Measurements from ENCODE around the gene FN3KRP.

The FN3KRP gene

DNA sequence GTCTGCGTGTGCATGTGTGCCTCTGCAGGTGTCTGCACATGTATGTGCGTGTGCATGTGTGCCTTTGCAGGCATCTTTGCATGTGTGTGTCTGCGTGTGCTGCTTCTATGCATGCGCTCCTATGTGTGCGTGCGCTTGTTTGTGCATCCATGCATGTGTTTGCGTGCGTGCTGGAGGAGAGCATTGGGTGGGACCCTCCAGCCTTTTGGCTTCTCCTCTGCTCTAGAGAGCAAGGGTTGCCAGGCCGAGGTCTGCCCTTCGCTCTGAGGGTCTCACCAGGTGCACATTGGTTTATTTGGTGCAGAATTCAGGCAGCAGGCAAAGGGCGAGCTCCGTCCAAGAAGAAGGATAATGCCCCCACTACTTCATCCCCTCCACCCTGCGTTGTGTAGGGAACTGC, 17.0 kb upstream of the FN3KRP start:
- Histone ChIP-seq H3K36me3 (ENCODE audit: control insufficient read depth in 1 of 2, insufficient read depth in 2 of 2, low read length in 2 of 2) (peaks cover 0 to 3% of the 10 kb centered on the region in 2 donors), H3K27me3 (ENCODE audit: low read depth, low read length) (no peaks in the 10 kb centered on the region), H3K4me3 (ENCODE audit: low read depth in 1 of 2, low read length in 2 of 2) (peak overlapping the region; percentile 63 to 76), H3K9me3 (ENCODE audit: control insufficient read depth in 1 of 2, low read length in 2 of 2) (peaks cover 0 to 4% of the 10 kb centered on the region in 2 donors), H3K4me1 (ENCODE audit: control insufficient read depth in 1 of 2, insufficient read depth in 2 of 2, low read length in 2 of 2) (peaks cover 4 to 21% of the 10 kb centered on the region in 2 donors), H3K27ac (ENCODE audit: low read length) (no peak overlapping the region)

DNA sequence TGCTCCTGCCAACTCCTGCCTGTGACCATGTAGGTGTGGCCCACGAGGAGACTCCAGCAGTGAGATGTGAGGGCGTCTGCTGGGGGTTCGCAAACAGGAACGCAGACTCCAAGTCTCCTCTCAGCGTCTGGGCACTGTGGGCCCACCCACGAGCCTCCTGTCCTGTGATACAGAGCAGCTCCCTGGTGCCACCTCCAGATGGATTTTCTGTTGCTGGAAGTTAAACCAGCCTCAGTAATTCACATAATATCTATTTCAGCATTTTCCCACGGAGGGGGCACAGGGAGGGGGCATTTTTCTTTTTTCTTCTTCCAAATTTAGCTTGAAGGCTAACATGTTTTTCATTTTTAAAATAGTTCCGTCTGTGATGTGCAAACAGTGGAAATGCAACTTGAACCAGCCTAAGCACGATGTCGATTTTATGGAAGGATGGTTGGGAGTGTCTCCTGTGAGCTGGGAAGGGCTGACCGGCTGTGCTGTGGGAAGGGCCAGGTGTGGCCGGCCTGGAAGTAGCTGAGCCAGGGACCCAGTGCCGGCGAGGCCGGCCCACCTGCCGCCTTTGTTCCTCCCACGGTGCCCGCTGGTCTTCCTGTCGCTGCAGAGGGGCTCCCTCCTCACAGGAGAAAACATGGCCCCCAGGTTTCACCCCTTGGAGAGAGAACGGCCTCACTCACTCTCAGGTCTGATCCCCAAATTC, 14.1 kb upstream of the FN3KRP start:
- Histone ChIP-seq H3K4me1 (ENCODE audit: control insufficient read depth in 1 of 2, insufficient read depth in 2 of 2, low read length in 2 of 2) (peaks cover 4 to 13% of the 10 kb centered on the region in 2 donors), H3K9me3 (ENCODE audit: control insufficient read depth in 1 of 2, low read length in 2 of 2) (no peaks in the 10 kb centered on the region), H3K36me3 (ENCODE audit: control insufficient read depth in 1 of 2, insufficient read depth in 2 of 2, low read length in 2 of 2) (no peaks in the 10 kb centered on the region), H3K4me3 (ENCODE audit: low read depth in 1 of 2, low read length in 2 of 2) (no peak overlapping the region), H3K27me3 (ENCODE audit: low read depth, low read length) (no peaks in the 10 kb centered on the region), H3K27ac (ENCODE audit: low read length) (no peak overlapping the region)

DNA sequence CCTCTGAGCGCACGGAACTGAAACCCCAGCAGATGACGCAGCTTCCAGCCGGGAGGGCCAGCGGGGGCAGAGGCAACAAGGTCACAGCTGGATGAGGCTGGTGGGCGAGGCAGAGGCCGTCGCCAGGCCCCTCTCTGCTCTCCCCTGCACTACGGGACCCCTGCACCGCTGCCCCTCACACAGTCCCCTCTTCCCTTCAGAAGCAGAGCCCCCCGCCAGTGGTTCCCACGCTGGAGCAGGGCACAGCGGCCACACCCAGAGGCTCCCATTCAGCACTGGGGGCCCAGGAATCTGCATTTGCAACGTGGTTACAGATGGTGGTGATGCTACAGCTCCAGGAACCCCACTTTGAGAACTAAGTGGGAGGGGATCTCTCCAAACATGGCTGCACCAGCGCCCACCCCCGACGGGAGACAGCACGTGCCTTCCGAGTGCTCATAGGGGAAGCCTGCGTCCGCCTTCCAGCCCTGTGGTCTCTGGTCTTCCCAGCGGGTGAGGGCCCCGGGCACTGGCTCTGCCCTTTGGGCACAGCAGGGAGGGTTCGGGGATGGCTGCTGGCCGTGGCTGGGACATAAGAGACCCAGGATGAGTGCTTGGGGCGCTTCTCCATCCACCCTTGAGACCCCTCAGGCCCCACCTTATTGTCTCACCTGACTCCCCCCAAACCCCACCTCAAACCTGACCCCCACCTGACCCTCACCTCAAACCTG, 13.3 kb upstream of the FN3KRP start:
- no peak overlapping the region for H3K27ac ChIP-seq (ENCODE audit: low read length)
- H3K9me3 ChIP-seq (ENCODE audit: control insufficient read depth in 1 of 2, low read length in 2 of 2), result no peaks in the 10 kb centered on the region
- H3K27me3 ChIP-seq (ENCODE audit: low read depth, low read length), result no peaks in the 10 kb centered on the region
- H3K4me3 ChIP-seq (ENCODE audit: low read depth in 1 of 2, low read length in 2 of 2), result no peak overlapping the region
- peaks cover 4 to 8% of the 10 kb centered on the region in 2 donors for H3K4me1 ChIP-seq (ENCODE audit: control insufficient read depth in 1 of 2, insufficient read depth in 2 of 2, low read length in 2 of 2)
- no peaks in the 10 kb centered on the region for H3K36me3 ChIP-seq (ENCODE audit: control insufficient read depth in 1 of 2, insufficient read depth in 2 of 2, low read length in 2 of 2)

DNA sequence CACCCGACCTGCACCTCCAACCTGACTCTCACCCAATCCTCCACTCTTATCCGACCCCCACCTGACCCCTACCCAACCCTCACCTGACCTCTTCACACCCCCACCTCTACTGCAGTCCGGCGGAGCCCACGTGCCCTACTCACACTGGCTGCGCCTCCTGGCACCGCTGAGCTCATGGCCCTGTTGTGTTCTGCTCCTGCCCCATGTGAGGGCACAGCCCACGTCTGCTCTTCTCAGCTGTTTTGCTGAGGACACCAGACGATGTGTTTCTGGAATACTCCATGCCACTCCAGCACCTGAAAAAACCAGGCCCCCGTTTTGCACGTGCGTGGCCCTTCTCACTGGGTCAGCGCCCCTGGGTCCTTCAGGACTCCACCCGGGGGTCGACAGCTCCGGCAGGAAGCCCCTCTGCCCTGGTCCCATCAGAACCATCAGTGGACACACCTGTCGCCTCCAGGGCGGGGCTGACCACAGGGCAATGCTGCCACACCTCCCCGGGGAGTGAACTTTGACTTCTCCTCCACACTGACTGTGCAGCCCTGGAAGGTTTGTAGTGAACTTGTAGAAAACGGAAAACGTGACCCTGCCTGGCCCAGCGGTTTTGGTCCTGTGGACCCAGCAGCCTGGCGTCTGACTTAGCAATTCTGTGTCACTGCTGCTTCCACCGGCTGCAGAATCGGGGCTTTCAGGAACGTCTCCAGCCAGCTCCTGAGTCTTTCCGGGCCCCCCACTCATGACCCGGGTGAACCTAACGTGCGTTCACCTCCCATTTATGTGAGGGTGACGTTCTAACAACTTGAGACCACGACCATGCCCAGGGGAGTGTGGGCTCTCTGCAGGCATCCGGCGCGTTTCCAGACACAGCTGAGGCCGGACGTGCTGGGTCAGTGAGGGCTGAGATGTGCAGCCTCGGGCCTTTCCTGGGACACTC, 12.3 kb upstream of the FN3KRP start:
- H3K9me3 ChIP-seq (ENCODE audit: control insufficient read depth in 1 of 2, low read length in 2 of 2), result no peaks in the 10 kb centered on the region
- no peaks in the 10 kb centered on the region for H3K27me3 ChIP-seq (ENCODE audit: low read depth, low read length)
- no peaks in the 10 kb centered on the region for H3K36me3 ChIP-seq (ENCODE audit: control insufficient read depth in 1 of 2, insufficient read depth in 2 of 2, low read length in 2 of 2)
- H3K4me1 ChIP-seq (ENCODE audit: control insufficient read depth in 1 of 2, insufficient read depth in 2 of 2, low read length in 2 of 2), result peaks cover 4 to 5% of the 10 kb centered on the region in 2 donors
- no peak overlapping the region for H3K4me3 ChIP-seq (ENCODE audit: low read depth in 1 of 2, low read length in 2 of 2)
- H3K27ac ChIP-seq (ENCODE audit: low read length), result peak overlapping the region; percentile 51

DNA sequence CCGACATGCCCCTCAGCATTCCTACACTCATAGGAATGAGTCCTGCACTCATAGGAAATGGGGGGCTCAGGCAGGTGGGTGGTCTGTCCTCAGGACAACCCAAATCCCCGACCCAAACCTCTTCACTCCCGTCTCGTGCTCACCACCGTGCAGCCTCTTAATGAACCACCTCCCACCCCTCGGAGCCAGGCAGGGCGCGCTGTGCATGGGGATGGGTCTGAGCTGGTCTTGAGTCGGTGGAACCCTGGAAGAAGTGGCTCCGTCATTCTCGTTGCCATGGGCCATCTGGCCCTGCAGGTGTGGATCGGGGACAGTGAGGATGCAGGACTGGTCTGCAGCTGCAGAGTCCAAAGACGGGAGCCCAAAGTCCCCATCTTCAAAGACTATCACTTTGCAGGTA, 11.6 kb upstream of the FN3KRP start:
- no peaks in the 10 kb centered on the region for H3K9me3 ChIP-seq (ENCODE audit: control insufficient read depth in 1 of 2, low read length in 2 of 2)
- no peaks in the 10 kb centered on the region for H3K4me1 ChIP-seq (ENCODE audit: control insufficient read depth in 1 of 2, insufficient read depth in 2 of 2, low read length in 2 of 2)
- no peaks in the 10 kb centered on the region for H3K27me3 ChIP-seq (ENCODE audit: low read depth, low read length)
- no peaks in the 10 kb centered on the region for H3K36me3 ChIP-seq (ENCODE audit: control insufficient read depth in 1 of 2, insufficient read depth in 2 of 2, low read length in 2 of 2)
- no peak overlapping the region for H3K4me3 ChIP-seq (ENCODE audit: low read depth in 1 of 2, low read length in 2 of 2)
- no peak overlapping the region for H3K27ac ChIP-seq (ENCODE audit: low read length)

DNA sequence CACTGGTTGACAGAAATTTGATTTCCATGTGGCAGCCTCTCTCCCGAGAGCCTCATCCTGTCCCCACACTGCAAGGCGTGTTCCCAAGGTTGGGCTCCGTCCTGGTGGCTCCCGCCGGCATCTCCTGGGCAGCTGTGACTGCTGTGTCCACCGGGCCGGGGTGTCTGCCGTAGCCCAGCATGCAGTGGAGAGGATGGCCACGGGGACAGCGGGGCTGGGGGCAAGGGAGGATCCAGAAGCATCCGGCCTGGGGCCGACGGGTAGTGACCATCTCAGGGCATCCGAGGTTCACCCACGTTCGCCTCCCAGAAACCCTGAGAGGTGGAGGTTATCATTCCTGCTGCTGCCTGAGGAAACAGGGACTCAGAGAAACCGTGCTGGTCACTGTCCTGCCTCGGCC, 10.8 kb upstream of the FN3KRP start:
- no peak overlapping the region for H3K4me3 ChIP-seq (ENCODE audit: low read depth in 1 of 2, low read length in 2 of 2)
- H3K9me3 ChIP-seq (ENCODE audit: control insufficient read depth in 1 of 2, low read length in 2 of 2), result no peaks in the 10 kb centered on the region
- H3K4me1 ChIP-seq (ENCODE audit: control insufficient read depth in 1 of 2, insufficient read depth in 2 of 2, low read length in 2 of 2), result no peaks in the 10 kb centered on the region
- H3K27ac ChIP-seq (ENCODE audit: low read length), result no peak overlapping the region
- no peaks in the 10 kb centered on the region for H3K27me3 ChIP-seq (ENCODE audit: low read depth, low read length)
- H3K36me3 ChIP-seq (ENCODE audit: control insufficient read depth in 1 of 2, insufficient read depth in 2 of 2, low read length in 2 of 2), result no peaks in the 10 kb centered on the region

DNA sequence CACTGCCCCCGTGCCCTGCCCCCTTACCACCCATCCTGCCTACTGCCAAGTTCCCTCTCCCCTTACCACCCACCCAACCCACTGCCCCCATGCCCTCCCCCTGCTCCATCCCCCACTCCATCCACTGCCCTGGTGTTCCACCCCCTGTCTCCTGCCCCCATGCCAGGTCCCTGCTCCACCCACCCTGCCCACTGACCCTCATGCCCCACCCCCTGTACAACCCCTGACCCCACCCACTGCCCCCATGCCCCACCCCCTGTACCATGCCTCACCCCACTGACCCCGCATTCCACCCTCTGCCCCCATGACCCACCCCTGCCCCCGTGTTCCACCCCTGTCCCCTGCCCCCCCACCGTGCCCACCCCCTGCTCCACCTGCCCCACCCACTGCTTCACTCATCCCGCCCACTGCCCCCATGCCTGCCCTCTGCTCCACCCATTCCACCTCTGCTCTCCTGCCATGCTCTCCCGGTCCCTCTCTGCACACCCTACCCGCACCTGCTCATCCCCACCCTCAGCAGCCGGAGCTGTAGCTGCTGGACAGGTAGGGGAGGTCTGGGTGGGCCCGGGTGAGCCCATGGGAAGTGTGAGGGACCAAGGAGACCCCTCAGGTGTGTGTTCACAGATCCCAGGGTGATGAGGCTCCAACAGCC, 7.4 kb upstream of the FN3KRP start:
- Histone ChIP-seq H3K27me3 (ENCODE audit: low read depth, low read length) (no peaks in the 10 kb centered on the region), H3K4me1 (ENCODE audit: control insufficient read depth in 1 of 2, insufficient read depth in 2 of 2, low read length in 2 of 2) (no peaks in the 10 kb centered on the region), H3K27ac (ENCODE audit: low read length) (no peak overlapping the region), H3K4me3 (ENCODE audit: low read depth in 1 of 2, low read length in 2 of 2) (no peak overlapping the region), H3K36me3 (ENCODE audit: control insufficient read depth in 1 of 2, insufficient read depth in 2 of 2, low read length in 2 of 2) (no peaks in the 10 kb centered on the region), H3K9me3 (ENCODE audit: control insufficient read depth in 1 of 2, low read length in 2 of 2) (no peaks in the 10 kb centered on the region)

DNA sequence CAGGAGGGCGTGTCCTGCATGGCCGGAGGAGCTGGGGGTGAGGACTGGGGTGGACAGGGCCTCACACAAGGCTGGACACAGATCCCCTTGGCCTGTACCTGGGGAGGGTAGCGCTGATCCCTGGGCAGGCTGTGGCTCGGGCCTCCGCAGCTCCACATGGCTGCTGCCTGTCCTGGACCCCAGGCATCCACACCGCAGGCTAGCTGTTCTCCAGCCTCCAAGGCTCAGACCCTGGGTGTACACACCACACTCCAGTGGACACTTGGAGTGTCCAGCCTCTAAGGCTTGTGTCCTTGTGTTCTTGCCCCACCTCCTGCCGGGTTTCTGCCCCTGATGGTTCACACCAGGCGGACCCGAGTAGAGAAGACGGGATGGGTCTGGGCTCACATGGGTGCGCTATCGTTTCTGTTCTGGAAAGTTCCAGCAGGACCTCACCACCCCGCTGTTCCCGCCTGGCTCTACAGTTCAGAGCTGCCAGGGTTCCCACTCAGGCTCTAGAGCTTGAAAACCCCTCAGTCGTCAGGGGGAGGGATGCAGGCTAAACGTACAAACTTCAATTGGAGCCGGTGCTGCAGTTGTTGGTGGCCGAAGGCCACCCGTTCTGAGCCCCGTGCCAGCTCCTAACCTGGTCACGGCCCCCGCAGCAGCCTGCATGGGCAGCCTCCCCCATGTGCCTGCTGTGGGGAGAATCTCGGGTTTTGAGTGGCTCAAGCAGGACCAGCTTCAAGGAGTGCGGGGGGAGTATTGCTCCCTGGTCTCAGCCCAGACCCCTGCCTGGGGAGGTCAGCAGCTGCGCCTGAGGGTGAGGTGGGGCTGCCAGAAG, 6.6 kb upstream of the FN3KRP start:
- Histone ChIP-seq H3K4me1 (ENCODE audit: control insufficient read depth in 1 of 2, insufficient read depth in 2 of 2, low read length in 2 of 2) (no peaks in the 10 kb centered on the region), H3K36me3 (ENCODE audit: control insufficient read depth in 1 of 2, insufficient read depth in 2 of 2, low read length in 2 of 2) (no peaks in the 10 kb centered on the region), H3K4me3 (ENCODE audit: low read depth in 1 of 2, low read length in 2 of 2) (no peak overlapping the region), H3K27me3 (ENCODE audit: low read depth, low read length) (no peaks in the 10 kb centered on the region), H3K9me3 (ENCODE audit: control insufficient read depth in 1 of 2, low read length in 2 of 2) (no peaks in the 10 kb centered on the region), H3K27ac (ENCODE audit: low read length) (no peak overlapping the region)

DNA sequence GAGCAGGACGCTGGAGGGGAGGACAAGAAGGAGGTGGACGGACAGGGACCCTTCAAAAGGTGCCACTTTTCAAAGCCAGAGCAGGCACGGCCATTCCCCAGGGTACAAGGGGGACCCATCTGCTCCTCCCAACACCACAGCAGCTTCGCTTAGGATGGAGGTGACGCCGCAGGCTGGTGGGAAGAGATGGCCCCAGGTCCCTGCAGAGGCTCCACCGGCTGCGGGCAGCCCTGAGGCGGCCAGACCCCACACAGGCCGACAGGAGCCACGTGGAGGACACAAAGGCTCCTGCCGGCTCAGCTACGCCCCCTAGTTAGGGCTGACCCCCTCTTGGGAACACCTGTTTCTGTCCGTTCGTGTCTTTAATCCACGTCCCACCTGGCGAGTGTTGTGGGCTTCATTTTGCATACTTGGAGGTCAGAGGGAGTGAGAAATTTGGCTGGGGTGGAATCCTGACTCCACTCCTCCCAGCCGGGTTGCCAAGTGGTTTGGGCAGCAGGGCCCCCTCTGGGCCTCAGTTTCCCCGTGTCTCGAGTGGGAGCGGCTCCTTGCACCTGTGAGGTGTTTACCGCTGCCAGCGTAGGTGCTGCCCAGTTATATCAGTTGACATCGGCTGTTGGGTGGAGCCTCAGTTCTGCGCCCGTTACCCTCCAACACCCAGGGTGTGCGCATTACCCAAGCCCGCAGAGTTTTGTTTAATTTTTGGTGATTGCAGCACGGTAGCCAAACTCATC, 5.8 kb upstream of the FN3KRP start:
- Histone ChIP-seq H3K4me3 (ENCODE audit: low read depth in 1 of 2, low read length in 2 of 2) (no peak overlapping the region), H3K9me3 (ENCODE audit: control insufficient read depth in 1 of 2, low read length in 2 of 2) (no peaks in the 10 kb centered on the region), H3K36me3 (ENCODE audit: control insufficient read depth in 1 of 2, insufficient read depth in 2 of 2, low read length in 2 of 2) (no peaks in the 10 kb centered on the region), H3K27me3 (ENCODE audit: low read depth, low read length) (no peaks in the 10 kb centered on the region), H3K27ac (ENCODE audit: low read length) (no peak overlapping the region), H3K4me1 (ENCODE audit: control insufficient read depth in 1 of 2, insufficient read depth in 2 of 2, low read length in 2 of 2) (no peaks in the 10 kb centered on the region)

All from muscle layer of duodenum (tissue), 2 donors.